Cardiac fibroblast (primary cell): ENCODE results near the gene SCNN1G.

Source experiments
- DNase-seq, 2 donors: peaks; one replicate each; pipeline versions ENCODE4 v3.0.0 to v3.0.0-alpha.2; 2010; ENCODE audit warnings: low read depth in 2 of 2
- H3K4me3 ChIP-seq, 2 donors: replicated peaks in 1 of 2; 1 replicate in 1 of 2; 2 replicates in 1 of 2; pipeline ENCODE4 v1.5.1; 2011; ENCODE audit warnings: low read depth in 2 of 2, low read length in 2 of 2, mild to moderate bottlenecking in 2 of 2, moderate library complexity in 1 of 2
- CTCF ChIP-seq: IDR thresholded peaks from one replicate; pipeline ENCODE4 v1.5.1; 2011; ENCODE audit warnings: low read depth, mild to moderate bottlenecking, low read length, inconsistent platforms

Gene SCNN1G

GRCh38 chr16:23213831-23214230 lies 31.3 kb downstream of the SCNN1G start:
- H3K4me3 ChIP-seq: no peak overlapping the region
- no peak for TF ChIP-seq CTCF
- no peak for DNase-seq

DNA sequence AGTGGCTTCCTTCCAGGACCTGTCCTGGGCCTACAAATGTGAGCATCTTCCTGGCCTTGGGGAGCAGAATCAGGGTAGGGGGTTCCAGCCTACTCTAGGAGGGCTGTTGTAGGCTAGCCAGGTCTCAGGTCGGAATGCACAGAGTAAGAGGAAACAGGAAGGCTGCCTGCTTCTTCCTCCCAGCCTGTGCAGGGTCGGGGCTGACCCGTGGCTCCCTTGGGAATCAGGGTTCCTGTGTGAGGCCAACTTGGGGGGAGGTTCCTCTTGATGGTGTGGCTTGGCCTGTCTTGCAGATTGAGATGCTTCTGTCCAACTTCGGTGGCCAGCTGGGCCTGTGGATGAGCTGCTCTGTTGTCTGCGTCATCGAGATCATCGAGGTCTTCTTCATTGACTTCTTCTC lies 32.3 kb downstream of the SCNN1G start:
- no peak for DNase-seq
- no peak for TF ChIP-seq CTCF
- no peak overlapping the region for H3K4me3 ChIP-seq

- no peak for TF ChIP-seq CTCF
- H3K4me3 ChIP-seq: no peak overlapping the region
- DNase-seq: no peak
Measured at GRCh38 chr16:23215435-23215834, 32.9 kb downstream of the SCNN1G start.

- H3K4me3 ChIP-seq: no peak overlapping the region
- no peak for TF ChIP-seq CTCF
- DNase-seq: no peak
Measured at GRCh38 chr16:23216658-23217246, 34.2 kb downstream of the SCNN1G start.

- TF ChIP-seq CTCF: no peak
Measured at GRCh38 chr16:23217646-23218045, 35.1 kb downstream of the SCNN1G start.

GRCh38 chr16:23222929-23223328 lies 40.4 kb downstream of the SCNN1G start:
- H3K4me3 ChIP-seq: no peak overlapping the region
- DNase-seq: no peak
- no peak for TF ChIP-seq CTCF

More at GRCh38 chr16:23217646-23218045, 35.1 kb downstream of the SCNN1G start:
- H3K4me3 ChIP-seq: no peak overlapping the region
- DNase-seq: no peak

GRCh38 chr16:23223368-23223767 lies 40.8 kb downstream of the SCNN1G start:
- H3K4me3 ChIP-seq: no peak overlapping the region
- no peak for TF ChIP-seq CTCF
- no peak for DNase-seq
